HEK293 (cell line): Measurements from ENCODE around the gene CDKAL1.
"Not testable (repeated sequence)": the region's sequence is repeated elsewhere in the genome, so short reads cannot be mapped to it uniquely, and the experiment has no call there.

Experiments
- CTCF ChIA-PET: fragments of 350-600 bp; formaldehyde crosslinking; extraction: SDS; loops from one replicate; lab custom pipeline; 2021; ENCODE audit warnings: antibody characterized with exemption; lab: Yijun Ruan, JAX
- POLR2A ChIA-PET: fragments of 300-600 bp; formaldehyde crosslinking; extraction: SDS; loops from one replicate; lab custom pipeline; 2020; ENCODE audit warnings: antibody characterized with exemption, inconsistent platforms; lab: Yijun Ruan, JAX
- H3K27ac ChIP-seq: fragments of 200-500 bp; sonication (Bioruptor generic); 2 replicates; pipeline ENCODE4 v1.5.1; 2014; ENCODE audit warnings: low read depth, low read length, control low read depth, inconsistent platforms; ENCODE audit errors: extremely low read depth
- H3K36me3 ChIP-seq, 2 experiments: fragments of 200-500 bp in 1 of 2; sonication (Bioruptor generic) in 1 of 2; 1 replicate in 1 of 2; 2 replicates in 1 of 2; pipeline ENCODE4 v1.5.1; 2014 to 2017; ENCODE audit warnings: inconsistent platforms in 2 of 2, low read length in 2 of 2; ENCODE audit not compliant: control insufficient read depth in 2 of 2, insufficient read depth in 1 of 2
- H3K4me1 ChIP-seq: fragments of 200-500 bp; sonication (Bioruptor generic); 2 replicates; pipeline ENCODE4 v1.5.1; 2014; ENCODE audit warnings: mild to moderate bottlenecking, low read length, inconsistent platforms; ENCODE audit not compliant: control insufficient read depth, insufficient read depth
- H3K4me3 ChIP-seq: 2 replicates; pipeline ENCODE4 v1.5.1; 2011; ENCODE audit warnings: low read depth, mild to moderate bottlenecking, control low read depth, low read length, moderate library complexity
- H3K9me3 ChIP-seq: fragments of 200-500 bp; sonication (Bioruptor generic); 2 replicates; pipeline ENCODE4 v1.5.1; 2014; ENCODE audit warnings: low read depth, low read length, inconsistent platforms; ENCODE audit not compliant: control insufficient read depth, insufficient read depth
- EGR2 ChIP-seq: fragments of 450-650 bp; formaldehyde crosslinking; IDR thresholded peaks from 2 replicates; pipeline ENCODE4 v1.5.1; 2016; ENCODE audit warnings: low read depth, missing biosample characterization, missing genetic modification characterization
- KLF16 ChIP-seq: fragments of 450-650 bp; formaldehyde crosslinking; IDR thresholded peaks from 2 replicates; pipeline ENCODE4 v1.5.1; 2017; ENCODE audit warnings: missing biosample characterization, missing genetic modification characterization
- KLF7 ChIP-seq: fragments of 450-650 bp; formaldehyde crosslinking; IDR thresholded peaks from 2 replicates; pipeline ENCODE4 v1.5.1; 2016; ENCODE audit warnings: missing biosample characterization, missing genetic modification characterization, borderline replicate concordance
- OVOL3 ChIP-seq: fragments of 450-650 bp; formaldehyde crosslinking; IDR thresholded peaks from 2 replicates; pipeline ENCODE4 v1.5.1; 2016; ENCODE audit warnings: missing biosample characterization, missing genetic modification characterization
- SCRT2 ChIP-seq: fragments of 450-650 bp; formaldehyde crosslinking; IDR thresholded peaks from 2 replicates; pipeline ENCODE4 v1.5.1; 2016; ENCODE audit warnings: missing biosample characterization, missing genetic modification characterization
- SP3 ChIP-seq: fragments of 450-650 bp; formaldehyde crosslinking; IDR thresholded peaks from 2 replicates; pipeline ENCODE4 v1.5.1; 2016; ENCODE audit warnings: missing biosample characterization, missing genetic modification characterization
- TCF7L2 ChIP-seq: IDR thresholded peaks from 2 replicates; pipeline ENCODE4 v1.6.1; 2011; ENCODE audit warnings: low read depth, mild to moderate bottlenecking, inconsistent platforms, low read length, moderate library complexity, borderline replicate concordance
- ZBTB1 ChIP-seq: fragments of 450-650 bp; formaldehyde crosslinking; IDR thresholded peaks from 2 replicates; pipeline ENCODE4 v1.5.1; 2016; ENCODE audit warnings: missing biosample characterization, missing genetic modification characterization
- ZBTB20 ChIP-seq: fragments of 450-650 bp; formaldehyde crosslinking; IDR thresholded peaks from 2 replicates; pipeline ENCODE4 v1.5.1; 2016; ENCODE audit warnings: missing biosample characterization, missing genetic modification characterization
- ZFP3 ChIP-seq: fragments of 450-650 bp; formaldehyde crosslinking; IDR thresholded peaks from 2 replicates; pipeline ENCODE4 v1.5.1; 2016; ENCODE audit warnings: low read depth, missing biosample characterization, missing genetic modification characterization
- ZFP37 ChIP-seq: fragments of 450-650 bp; formaldehyde crosslinking; IDR thresholded peaks from 2 replicates; pipeline ENCODE4 v1.5.1; 2016; ENCODE audit warnings: missing biosample characterization, missing genetic modification characterization
- ZNF121 ChIP-seq: fragments of 450-650 bp; formaldehyde crosslinking; IDR thresholded peaks from 2 replicates; pipeline ENCODE4 v1.5.1; 2016; ENCODE audit warnings: missing biosample characterization, missing genetic modification characterization
- ZNF19 ChIP-seq: fragments of 450-650 bp; formaldehyde crosslinking; IDR thresholded peaks from 2 replicates; pipeline ENCODE4; 2016; ENCODE audit warnings: missing biosample characterization, missing genetic modification characterization, low read depth
- ZNF202 ChIP-seq: fragments of 450-650 bp; formaldehyde crosslinking; IDR thresholded peaks from 2 replicates; pipeline ENCODE4 v1.5.1; 2016; ENCODE audit warnings: missing biosample characterization, missing genetic modification characterization, borderline replicate concordance
- ZNF223 ChIP-seq: fragments of 450-650 bp; formaldehyde crosslinking; IDR thresholded peaks from 2 replicates; pipeline ENCODE4 v1.5.1; 2016; ENCODE audit warnings: missing biosample characterization, missing genetic modification characterization
- ZNF341 ChIP-seq: fragments of 450-650 bp; formaldehyde crosslinking; IDR thresholded peaks from 2 replicates; pipeline ENCODE4; 2016; ENCODE audit warnings: low read depth, missing biosample characterization, missing genetic modification characterization
- ZNF37A ChIP-seq: fragments of 450-650 bp; IDR thresholded peaks from 2 replicates; pipeline ENCODE4 v1.5.1; 2018; ENCODE audit warnings: missing biosample characterization, missing genetic modification characterization
- ZNF433 ChIP-seq: fragments of 450-650 bp; formaldehyde crosslinking; IDR thresholded peaks from 2 replicates; pipeline ENCODE4 v1.5.1; 2016; ENCODE audit warnings: missing biosample characterization, missing genetic modification characterization, low read depth
- ZNF768 ChIP-seq: fragments of 450-650 bp; formaldehyde crosslinking; IDR thresholded peaks from 2 replicates; pipeline ENCODE4 v1.5.1; 2018; ENCODE audit warnings: missing biosample characterization, mild to moderate bottlenecking, missing genetic modification characterization
- ZNF785 ChIP-seq: fragments of 450-650 bp; formaldehyde crosslinking; IDR thresholded peaks from 2 replicates; pipeline ENCODE4 v1.5.1; 2016; ENCODE audit warnings: missing biosample characterization, missing genetic modification characterization
- TF ChIP-seq, protein P1 (sequence below): fragments of 450-650 bp; formaldehyde crosslinking; IDR thresholded peaks from 2 replicates; pipeline ENCODE4 v1.5.1; 2016; ENCODE audit warnings: missing biosample characterization, missing genetic modification characterization

The CDKAL1 gene

DNA sequence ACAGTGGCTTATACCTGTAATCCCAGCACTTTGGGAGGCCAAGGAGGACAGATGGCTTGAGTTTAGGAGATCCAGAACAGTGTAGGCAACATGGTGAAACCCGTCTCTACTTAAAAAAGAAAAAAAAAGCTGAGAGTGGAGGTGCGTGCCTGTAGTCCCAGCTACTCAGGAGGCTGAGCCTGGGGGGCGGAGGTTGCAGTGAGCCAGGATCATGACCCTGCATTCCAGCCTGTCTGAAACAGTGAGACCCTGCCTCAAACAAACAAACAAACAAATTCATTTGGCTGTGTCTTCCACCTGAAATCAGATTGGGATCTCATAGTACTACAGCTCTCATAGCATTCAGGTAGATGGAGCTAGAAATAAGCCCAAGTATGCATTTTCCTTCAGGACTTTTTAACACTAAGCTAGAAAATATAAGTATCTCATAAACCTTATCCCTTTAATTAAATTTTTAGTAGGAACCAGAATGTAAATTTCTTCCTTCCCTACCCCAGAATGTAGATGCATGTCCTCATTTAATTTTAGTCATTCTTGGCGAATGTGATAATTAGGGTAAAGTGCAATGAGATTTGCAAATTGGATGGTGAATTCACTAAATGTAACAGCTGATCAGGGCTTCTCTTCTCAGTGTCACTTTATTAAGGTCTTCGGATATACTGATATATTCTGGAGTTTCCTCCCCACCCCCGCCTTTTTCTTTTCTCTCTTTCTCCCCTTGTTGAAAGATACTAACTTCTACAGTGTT is 190.4 kb downstream of the CDKAL1 start (continued):
- TF ChIP-seq ZFP3 = no peak
- TF ChIP-seq OVOL3 (tag by site-specific recombination) = no peak
- no peak for TF ChIP-seq ZNF19 (tag by site-specific recombination)
- no peak for TF ChIP-seq ZNF433 (tag by site-specific recombination)
- TF ChIP-seq, all 188 proteins: peak for 0

DNA sequence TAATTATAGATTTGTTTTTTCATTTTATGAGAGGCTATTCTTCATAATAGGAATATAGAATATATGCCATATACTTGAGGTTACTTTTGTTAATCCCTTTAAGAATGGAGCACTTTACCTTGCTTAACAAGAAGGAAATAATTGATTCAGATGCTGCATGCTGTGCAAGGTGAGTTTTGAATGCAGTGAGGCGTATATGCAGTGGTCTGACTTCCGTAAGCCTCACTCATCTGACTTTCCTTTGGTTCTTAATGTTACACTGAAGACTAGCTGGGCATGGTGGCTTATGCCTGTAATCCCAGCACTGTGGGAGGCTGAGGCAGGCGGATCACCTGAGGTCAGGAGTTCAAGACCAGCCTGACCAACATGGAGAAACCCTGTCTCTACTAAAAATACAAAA is 191.0 kb downstream of the CDKAL1 start:
- H3K9me3 ChIP-seq, H3K4me1 ChIP-seq, H3K36me3 ChIP-seq, H3K4me3 ChIP-seq, CTCF ChIA-PET, POLR2A ChIA-PET, H3K27ac ChIP-seq: not testable (repeated sequence)

- CTCF ChIA-PET = no interaction called here
Measured at GRCh38 chr6:20729086-20729485, 194.8 kb downstream of the CDKAL1 start.

GRCh38 chr6:20732362-20732761 is 198.1 kb downstream of the CDKAL1 start:
- H3K27ac ChIP-seq = not testable (repeated sequence)
- peak; percentile 61 for TF ChIP-seq EGR2
- TF ChIP-seq, all 188 proteins: peak for 1; not testable (repeated sequence) for 187
- H3K4me3 ChIP-seq, H3K36me3 ChIP-seq, H3K9me3 ChIP-seq, H3K4me1 ChIP-seq, POLR2A ChIA-PET: not testable (repeated sequence)
- CTCF ChIA-PET = interaction anchor here (0.8 kb wide), 1 partner anchor 9 kb away, joined by 4 read pairs; no protein-coding TSS in a partner anchor

More at GRCh38 chr6:20729086-20729485, 194.8 kb downstream of the CDKAL1 start:
- H3K9me3 ChIP-seq = no peaks in the 10 kb centered on the region
- POLR2A ChIA-PET = no interaction called here
- TF ChIP-seq ZNF202 (tag by site-specific recombination) = no peak
- TF ChIP-seq, protein P1, sequence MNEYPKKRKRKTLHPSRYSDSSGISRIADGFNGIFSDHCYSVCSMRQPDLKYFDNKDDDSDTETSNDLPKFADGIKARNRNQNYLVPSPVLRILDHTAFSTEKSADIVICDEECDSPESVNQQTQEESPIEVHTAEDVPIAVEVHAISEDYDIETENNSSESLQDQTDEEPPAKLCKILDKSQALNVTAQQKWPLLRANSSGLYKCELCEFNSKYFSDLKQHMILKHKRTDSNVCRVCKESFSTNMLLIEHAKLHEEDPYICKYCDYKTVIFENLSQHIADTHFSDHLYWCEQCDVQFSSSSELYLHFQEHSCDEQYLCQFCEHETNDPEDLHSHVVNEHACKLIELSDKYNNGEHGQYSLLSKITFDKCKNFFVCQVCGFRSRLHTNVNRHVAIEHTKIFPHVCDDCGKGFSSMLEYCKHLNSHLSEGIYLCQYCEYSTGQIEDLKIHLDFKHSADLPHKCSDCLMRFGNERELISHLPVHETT (tag by site-specific recombination) = no peak
- TF ChIP-seq ZNF121 = no peak
- no peak for TF ChIP-seq ZBTB1 (tag by site-specific recombination)
- no peak for TF ChIP-seq SP3 (tag by site-specific recombination)
- no peak for TF ChIP-seq ZNF768 (tag by site-specific recombination)
- no peak for TF ChIP-seq ZNF341 (tag by site-specific recombination)
- TF ChIP-seq KLF16 = no peak
- no peak for TF ChIP-seq TCF7L2
- no peak for TF ChIP-seq KLF7 (tag by site-specific recombination)
- TF ChIP-seq SCRT2 (tag by site-specific recombination) = no peak
- no peak for TF ChIP-seq ZFP37
- no peak for TF ChIP-seq EGR2
- no peak for TF ChIP-seq ZNF223 (tag by site-specific recombination)
- no peak for TF ChIP-seq ZNF785
- TF ChIP-seq ZBTB20 (tag by site-specific recombination) = no peak
- no peak for TF ChIP-seq ZNF37A (tag by site-specific recombination)
- H3K27ac ChIP-seq = no peak overlapping the region
- H3K4me3 ChIP-seq = no peak overlapping the region
- H3K4me1 ChIP-seq = peaks cover 5% of the 10 kb centered on the region; the same call in 1 of the 2 replicates
- no peaks in the 10 kb centered on the region for H3K36me3 ChIP-seq
